Measurements from ENCODE around the gene FAHD2A.

- no peak for TF ChIP-seq CTCF (IDR thresholded peaks at IDR 0.05)
- TF ChIP-seq POLR2A (IDR thresholded peaks at IDR 0.05), result no peak
- no peak for TF ChIP-seq POLR2AphosphoS5 (IDR thresholded peaks at IDR 0.05)
These were observed 25.9 kb upstream of the FAHD2A start for GRCh38 chr2:95376311-95377215.
